HepG2 (cell line): ENCODE measurements around the gene CD81. TPM values are rescaled to one million over a fixed set of nuclear protein-coding genes. Genes with fewer than 3 reads are reported as not detected.

ENCODE experiments used
- ATAC-seq: fragments of 200-7000 bp; cut with Tn5 transposase; 3 replicates; pipeline ENCODE4 v1.9.1; 2020; ENCODE audit warnings: mild to moderate bottlenecking, moderate library complexity
- BruUV-seq: library from RNA; stranded (reverse); fragments of 400-500 nt; replicated peaks from 2 replicates; lab custom pipeline; 2021; lab: Mats Ljungman, UMichigan
- CTCF ChIA-PET: fragments of 300-600 bp; formaldehyde crosslinking; extraction: SDS; loops from one replicate; lab custom pipeline; 2021; ENCODE audit warnings: low total read pairs, inconsistent platforms, low intra/inter-chr PET ratio; lab: Yijun Ruan, JAX
- POLR2A ChIA-PET: fragments of 350-600 bp; sonication (Branson Sonifier 250); formaldehyde crosslinking; loops from one replicate; lab custom pipeline; 2020; ENCODE audit warnings: antibody characterized with exemption, inconsistent platforms; lab: Yijun Ruan, JAX
- DNase-seq: peaks from one replicate; pipeline ENCODE4 v3.0.0-alpha.2; 2015; ENCODE audit warnings: low spot score
- FAIRE-seq: peaks from 3 replicates; lab custom pipeline; 2011; peaks lifted over from hg19 to GRCh38; lab: Jason Lieb, UNC
- H2AFZ ChIP-seq: one replicate; pipeline ENCODE4 v1.6.1; 2011; ENCODE audit warnings: low read length, inconsistent platforms
- H3K27ac ChIP-seq: fragments of 300-600 bp; 3 replicates; pipeline ENCODE4 v1.8.0; 2011; ENCODE audit warnings: mixed run types, mild to moderate bottlenecking, mixed read lengths, low read length, inconsistent platforms; ENCODE audit not compliant: insufficient read depth; ENCODE audit errors: extremely low read length
- H3K27me3 ChIP-seq, 2 experiments: fragments of 200-600 bp in 1 of 2; 2 replicates in 1 of 2; 3 replicates in 1 of 2; pipeline versions ENCODE4 v1.6.0 to v1.8.0; 2011; ENCODE audit warnings: low read length in 2 of 2, mild to moderate bottlenecking in 2 of 2, moderate library complexity in 2 of 2, inconsistent platforms in 1 of 2; ENCODE audit not compliant: insufficient read depth in 2 of 2, control insufficient read depth in 1 of 2
- H3K36me3 ChIP-seq, 2 experiments: fragments of 200-600 bp in 1 of 2; replicated peaks in 1 of 2; 2 replicates in 1 of 2; 3 replicates in 1 of 2; pipeline versions ENCODE4 v1.5.1 to v1.8.0; 2011; ENCODE audit warnings: low read length in 2 of 2, inconsistent platforms in 1 of 2; ENCODE audit not compliant: insufficient read depth in 2 of 2, control insufficient read depth in 1 of 2
- H3K4me1 ChIP-seq: 2 replicates; pipeline ENCODE4 v1.5.1; 2012; ENCODE audit warnings: low read length, inconsistent platforms; ENCODE audit not compliant: insufficient read depth
- H3K4me2 ChIP-seq: 2 replicates; pipeline ENCODE4 v1.6.0; 2011; ENCODE audit warnings: low read depth, low read length, inconsistent platforms
- H3K4me3 ChIP-seq, 3 experiments: fragments of 200-600 bp in 1 of 3; sonication (generic), shearing (Covaris generic) in 1 of 3; replicated peaks in 1 of 3; 2 replicates each; pipeline ENCODE4 v1.5.1; 2011 to 2016; ENCODE audit warnings: low read length in 3 of 3, inconsistent platforms in 2 of 3, low read depth in 2 of 3, mild to moderate bottlenecking in 2 of 3, control low read depth in 1 of 3, mixed read lengths in 1 of 3; ENCODE audit not compliant: insufficient read depth in 1 of 3
- H3K79me2 ChIP-seq: one replicate; pipeline ENCODE4 v1.6.1; 2011; ENCODE audit warnings: low read length, inconsistent platforms; ENCODE audit not compliant: insufficient read depth
- H3K9ac ChIP-seq: 2 replicates; pipeline ENCODE4 v1.6.0; 2011; ENCODE audit warnings: mild to moderate bottlenecking, low read depth, low read length, inconsistent platforms; ENCODE audit not compliant: insufficient read depth
- H3K9me3 ChIP-seq: 2 replicates; pipeline ENCODE4 v1.5.1; 2012; ENCODE audit warnings: mild to moderate bottlenecking, low read length
- H4K20me1 ChIP-seq: 2 replicates; pipeline ENCODE4 v1.6.0; 2011; ENCODE audit warnings: inconsistent platforms, mild to moderate bottlenecking, low read length, moderate library complexity; ENCODE audit not compliant: insufficient read depth
- ADNP ChIP-seq: sonication (generic); formaldehyde crosslinking; IDR thresholded peaks from 2 replicates; pipeline ENCODE4 v1.4.0; 2020; ENCODE audit warnings: missing genetic modification reagents
- AHR ChIP-seq: IDR thresholded peaks from 2 replicates; pipeline ENCODE4 v1.6.1; 2018; ENCODE audit warnings: missing genetic modification reagents, missing compliant biosample characterization
- CHD2 ChIP-seq: IDR thresholded peaks from 2 replicates; pipeline ENCODE4 v1.6.1; 2011; ENCODE audit warnings: low read depth, low read length, improper control_type of control experiment
- SOX13 ChIP-seq, 3 experiments: fragments of 450-650 bp in 1 of 3; sonication (generic) in 1 of 3; formaldehyde crosslinking in 1 of 3; IDR thresholded peaks in 2 of 3; conservative IDR thresholded peaks in 1 of 3; 2 replicates each; pipeline versions ENCODE4 v1.5.0 to v1.6.1; 2016 to 2020; ENCODE audit warnings: antibody characterized with exemption in 1 of 3, mild to moderate bottlenecking in 1 of 3, missing compliant biosample characterization in 1 of 3, missing genetic modification reagents in 1 of 3, moderate library complexity in 1 of 3
- YEATS2 ChIP-seq: sonication (generic); formaldehyde crosslinking; IDR thresholded peaks from 2 replicates; pipeline ENCODE4 v1.4.0; 2020; ENCODE audit warnings: missing genetic modification reagents, borderline replicate concordance
- ZBTB20 ChIP-seq: sonication (generic); formaldehyde crosslinking; IDR thresholded peaks from 2 replicates; pipeline ENCODE4 v1.8.1; 2023; ENCODE audit warnings: missing genetic modification reagents, low read depth, mild to moderate bottlenecking, borderline replicate concordance
- ZKSCAN8 ChIP-seq: IDR thresholded peaks from 2 replicates; pipeline ENCODE4 v1.6.1; 2016; ENCODE audit warnings: borderline replicate concordance, missing genetic modification reagents, missing compliant biosample characterization
- ZNF225 ChIP-seq: sonication (generic); formaldehyde crosslinking; IDR thresholded peaks from 2 replicates; pipeline ENCODE4 v1.4.0; 2020; ENCODE audit warnings: mild to moderate bottlenecking, missing genetic modification reagents
- ZNF644 ChIP-seq: IDR thresholded peaks from 2 replicates; pipeline ENCODE4 v1.6.1; 2016; ENCODE audit warnings: low read depth
- WGBS: methylation state at CpG from one replicate; pipeline ENCODE4 v1.1.6; 2017; ENCODE audit warnings: low lambda C conversion rate; 5-methylcytosine and 5-hydroxymethylcytosine counted together
- in situ Hi-C: cut with HindIII; loops from 2 replicates; pipeline ENCODE4 v1.10.0; 2017; ENCODE audit warnings: low pct_unique_long_range_greater_than_20kb; ENCODE audit not compliant: extremely low pct_ligation_motif_present
- intact Hi-C: fragments of 100-400 bp; cut with micrococcal nuclease; formaldehyde crosslinking; loops from one replicate; pipeline ENCODE4 v1.10.0; 2022; ENCODE audit not compliant: unreplicated experiment
- polyA plus RNA-seq, 8 experiments: library from polyadenylated mRNA; depleted of rRNA in 3 of 8; stranded (reverse) in 7 of 8; unstranded in 1 of 8; fragments of >200 nt; fragmentation: Illumina TruSeq in 4 of 8; extraction: Trizol in 4 of 8; gene quantifications; 2 replicates each; pipeline versions ENCODE4 v1.2.1 to v1.2.3, GENCODE V29; 2011 to 2016; ENCODE audit warnings: low read depth in 4 of 8, missing spikeins in 1 of 8, mixed read lengths in 1 of 8; ENCODE audit not compliant: insufficient read depth in 1 of 8
- total RNA-seq, 5 experiments: library from RNA; depleted of rRNA; stranded (reverse); fragments of >200 nt; fragmentation: Illumina TruSeq; extraction: Trizol; gene quantifications; 2 replicates each; pipeline ENCODE4 v1.2.3, GENCODE V29; 2016; ENCODE audit warnings: low read depth in 1 of 5
- TF ChIP-seq, protein P1 (sequence below): sonication (generic); formaldehyde crosslinking; IDR thresholded peaks from 2 replicates; pipeline ENCODE4 v1.5.0; 2020; ENCODE audit warnings: mild to moderate bottlenecking, missing genetic modification reagents
- TF ChIP-seq, protein P2 (sequence below): sonication (generic); formaldehyde crosslinking; IDR thresholded peaks from 2 replicates; pipeline ENCODE4 v1.8.1; 2023; ENCODE audit warnings: missing genetic modification reagents, inconsistent platforms, borderline replicate concordance
- TF ChIP-seq, protein P3 (sequence below): sonication (generic); formaldehyde crosslinking; IDR thresholded peaks from 2 replicates; pipeline ENCODE4 v1.5.0; 2020; ENCODE audit warnings: mild to moderate bottlenecking, missing genetic modification reagents, borderline replicate concordance

Gene CD81
- total and polyA plus RNA-seq, 2 of the 13 experiments (the other 11 are each of a cell fraction or from before 2014, with no cell fraction given): not detected

DNA sequence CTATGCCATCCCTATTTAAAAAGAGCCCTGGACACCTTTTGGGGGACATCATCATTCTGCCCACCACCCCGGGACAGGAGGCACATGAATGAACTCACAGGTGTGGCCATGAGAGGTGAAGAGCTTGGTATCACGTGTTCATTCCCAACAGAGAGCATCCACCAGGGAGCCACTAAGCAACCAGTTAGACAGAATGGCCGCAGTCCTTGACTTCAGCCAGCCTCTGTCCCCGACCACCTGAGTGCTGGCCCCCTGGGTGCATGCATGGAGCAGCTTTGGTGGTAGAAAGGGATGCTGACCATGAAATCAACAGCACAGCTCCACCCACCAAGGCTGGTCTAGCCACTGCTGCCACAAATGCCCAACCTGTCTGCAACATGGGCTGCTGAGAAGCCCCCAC is 31.1 kb upstream of the CD81 start:
- in situ Hi-C loops: no loop called here
- FAIRE-seq: no peak
- intact Hi-C loops: no loop called here
- ChIA-PET CTCF (no interaction called here), POLR2A (no interaction called here)
- Histone ChIP-seq H3K4me3 (no peak overlapping the region), H3K9ac (no peak overlapping the region), H3K9me3 (no peaks in the 10 kb centered on the region), H3K4me2 (no peak overlapping the region), H3K27ac (no peak overlapping the region), H3K79me2 (no peaks in the 10 kb centered on the region), H2AFZ (no peak overlapping the region), H4K20me1 (no peaks in the 10 kb centered on the region), H3K36me3 (no peaks in the 10 kb centered on the region), H3K27me3 (peaks cover 0 to 19% of the 10 kb centered on the region in 2 experiments), H3K4me1 (no peaks in the 10 kb centered on the region)
- WGBS: no CpG with 5 or more reads among the region's 4 CpGs
- ATAC-seq: no peak
- BruUV-seq: no TSS peak
- DNase-seq: no peak
- TF ChIP-seq ZKSCAN8 (CRISPR knock-in tag) (no peak), YEATS2 (CRISPR knock-in tag) (no peak), AHR (no peak), ZBTB20 (CRISPR knock-in tag) (no peak), ZNF225 (CRISPR knock-in tag) (no peak), ZNF644 (no peak), SOX13 (IDR thresholded peaks at IDR 0.05) (no peak), SOX13 (CRISPR knock-in tag; conservative IDR thresholded peaks at IDR 0.05 in 1 of 2, IDR thresholded peaks at IDR 0.05 in 1 of 2) (no peak), ADNP (no peak), CHD2 (no peak)
- TF ChIP-seq, protein P1, sequence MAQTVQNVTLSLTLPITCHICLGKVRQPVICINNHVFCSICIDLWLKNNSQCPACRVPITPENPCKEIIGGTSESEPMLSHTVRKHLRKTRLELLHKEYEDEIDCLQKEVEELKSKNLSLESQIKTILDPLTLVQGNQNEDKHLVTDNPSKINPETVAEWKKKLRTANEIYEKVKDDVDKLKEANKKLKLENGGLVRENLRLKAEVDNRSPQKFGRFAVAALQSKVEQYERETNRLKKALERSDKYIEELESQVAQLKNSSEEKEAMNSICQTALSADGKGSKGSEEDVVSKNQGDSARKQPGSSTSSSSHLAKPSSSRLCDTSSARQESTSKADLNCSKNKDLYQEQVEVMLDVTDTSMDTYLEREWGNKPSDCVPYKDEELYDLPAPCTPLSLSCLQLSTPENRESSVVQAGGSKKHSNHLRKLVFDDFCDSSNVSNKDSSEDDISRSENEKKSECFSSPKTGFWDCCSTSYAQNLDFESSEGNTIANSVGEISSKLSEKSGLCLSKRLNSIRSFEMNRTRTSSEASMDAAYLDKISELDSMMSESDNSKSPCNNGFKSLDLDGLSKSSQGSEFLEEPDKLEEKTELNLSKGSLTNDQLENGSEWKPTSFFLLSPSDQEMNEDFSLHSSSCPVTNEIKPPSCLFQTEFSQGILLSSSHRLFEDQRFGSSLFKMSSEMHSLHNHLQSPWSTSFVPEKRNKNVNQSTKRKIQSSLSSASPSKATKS (CRISPR knock-in tag): no peak
- TF ChIP-seq, protein P2, sequence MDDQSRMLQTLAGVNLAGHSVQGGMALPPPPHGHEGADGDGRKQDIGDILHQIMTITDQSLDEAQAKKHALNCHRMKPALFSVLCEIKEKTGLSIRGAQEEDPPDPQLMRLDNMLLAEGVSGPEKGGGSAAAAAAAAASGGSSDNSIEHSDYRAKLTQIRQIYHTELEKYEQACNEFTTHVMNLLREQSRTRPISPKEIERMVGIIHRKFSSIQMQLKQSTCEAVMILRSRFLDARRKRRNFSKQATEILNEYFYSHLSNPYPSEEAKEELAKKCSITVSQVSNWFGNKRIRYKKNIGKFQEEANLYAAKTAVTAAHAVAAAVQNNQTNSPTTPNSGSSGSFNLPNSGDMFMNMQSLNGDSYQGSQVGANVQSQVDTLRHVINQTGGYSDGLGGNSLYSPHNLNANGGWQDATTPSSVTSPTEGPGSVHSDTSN (CRISPR knock-in tag): no peak
- TF ChIP-seq, protein P3, sequence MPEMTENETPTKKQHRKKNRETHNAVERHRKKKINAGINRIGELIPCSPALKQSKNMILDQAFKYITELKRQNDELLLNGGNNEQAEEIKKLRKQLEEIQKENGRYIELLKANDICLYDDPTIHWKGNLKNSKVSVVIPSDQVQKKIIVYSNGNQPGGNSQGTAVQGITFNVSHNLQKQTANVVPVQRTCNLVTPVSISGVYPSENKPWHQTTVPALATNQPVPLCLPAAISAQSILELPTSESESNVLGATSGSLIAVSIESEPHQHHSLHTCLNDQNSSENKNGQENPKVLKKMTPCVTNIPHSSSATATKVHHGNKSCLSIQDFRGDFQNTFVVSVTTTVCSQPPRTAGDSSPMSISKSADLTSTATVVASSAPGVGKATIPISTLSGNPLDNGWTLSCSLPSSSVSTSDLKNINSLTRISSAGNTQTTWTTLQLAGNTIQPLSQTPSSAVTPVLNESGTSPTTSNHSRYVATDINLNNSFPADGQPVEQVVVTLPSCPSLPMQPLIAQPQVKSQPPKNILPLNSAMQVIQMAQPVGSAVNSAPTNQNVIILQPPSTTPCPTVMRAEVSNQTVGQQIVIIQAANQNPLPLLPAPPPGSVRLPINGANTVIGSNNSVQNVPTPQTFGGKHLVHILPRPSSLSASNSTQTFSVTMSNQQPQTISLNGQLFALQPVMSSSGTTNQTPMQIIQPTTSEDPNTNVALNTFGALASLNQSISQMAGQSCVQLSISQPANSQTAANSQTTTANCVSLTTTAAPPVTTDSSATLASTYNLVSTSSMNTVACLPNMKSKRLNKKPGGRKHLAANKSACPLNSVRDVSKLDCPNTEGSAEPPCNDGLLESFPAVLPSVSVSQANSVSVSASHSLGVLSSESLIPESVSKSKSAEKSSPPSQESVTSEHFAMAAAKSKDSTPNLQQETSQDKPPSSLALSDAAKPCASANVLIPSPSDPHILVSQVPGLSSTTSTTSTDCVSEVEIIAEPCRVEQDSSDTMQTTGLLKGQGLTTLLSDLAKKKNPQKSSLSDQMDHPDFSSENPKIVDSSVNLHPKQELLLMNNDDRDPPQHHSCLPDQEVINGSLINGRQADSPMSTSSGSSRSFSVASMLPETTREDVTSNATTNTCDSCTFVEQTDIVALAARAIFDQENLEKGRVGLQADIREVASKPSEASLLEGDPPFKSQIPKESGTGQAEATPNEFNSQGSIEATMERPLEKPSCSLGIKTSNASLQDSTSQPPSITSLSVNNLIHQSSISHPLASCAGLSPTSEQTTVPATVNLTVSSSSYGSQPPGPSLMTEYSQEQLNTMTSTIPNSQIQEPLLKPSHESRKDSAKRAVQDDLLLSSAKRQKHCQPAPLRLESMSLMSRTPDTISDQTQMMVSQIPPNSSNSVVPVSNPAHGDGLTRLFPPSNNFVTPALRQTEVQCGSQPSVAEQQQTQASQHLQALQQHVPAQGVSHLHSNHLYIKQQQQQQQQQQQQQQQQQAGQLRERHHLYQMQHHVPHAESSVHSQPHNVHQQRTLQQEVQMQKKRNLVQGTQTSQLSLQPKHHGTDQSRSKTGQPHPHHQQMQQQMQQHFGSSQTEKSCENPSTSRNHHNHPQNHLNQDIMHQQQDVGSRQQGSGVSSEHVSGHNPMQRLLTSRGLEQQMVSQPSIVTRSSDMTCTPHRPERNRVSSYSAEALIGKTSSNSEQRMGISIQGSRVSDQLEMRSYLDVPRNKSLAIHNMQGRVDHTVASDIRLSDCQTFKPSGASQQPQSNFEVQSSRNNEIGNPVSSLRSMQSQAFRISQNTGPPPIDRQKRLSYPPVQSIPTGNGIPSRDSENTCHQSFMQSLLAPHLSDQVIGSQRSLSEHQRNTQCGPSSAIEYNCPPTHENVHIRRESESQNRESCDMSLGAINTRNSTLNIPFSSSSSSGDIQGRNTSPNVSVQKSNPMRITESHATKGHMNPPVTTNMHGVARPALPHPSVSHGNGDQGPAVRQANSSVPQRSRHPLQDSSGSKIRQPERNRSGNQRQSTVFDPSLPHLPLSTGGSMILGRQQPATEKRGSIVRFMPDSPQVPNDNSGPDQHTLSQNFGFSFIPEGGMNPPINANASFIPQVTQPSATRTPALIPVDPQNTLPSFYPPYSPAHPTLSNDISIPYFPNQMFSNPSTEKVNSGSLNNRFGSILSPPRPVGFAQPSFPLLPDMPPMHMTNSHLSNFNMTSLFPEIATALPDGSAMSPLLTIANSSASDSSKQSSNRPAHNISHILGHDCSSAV: no peak
